ENCODE data around the gene LAMA3. TPM values are rescaled to one million over a fixed set of nuclear protein-coding genes. Genes with fewer than 3 reads are reported as not detected.

The LAMA3 gene
- total RNA-seq, 4 donors from 2014 or later: 46.5 to 75.4 (median 57.4) TPM

- H3K36me3 ChIP-seq: no peaks in the 10 kb centered on the region
- intact Hi-C loops (cut with DNase I; ENCODE audit: low total_unique reads): no loop called here
- H3K4me1 ChIP-seq: no peaks in the 10 kb centered on the region
- TF ChIP-seq CTCF (IDR thresholded peaks at IDR 0.05) (no peak), POLR2A (IDR thresholded peaks at IDR 0.05) (no peak)
- no peak overlapping the region for H3K27ac ChIP-seq
- H3K4me3 ChIP-seq: no peak overlapping the region
- H3K27me3 ChIP-seq: no peaks in the 10 kb centered on the region
- H3K9me3 ChIP-seq: no peaks in the 10 kb centered on the region
- DNase-seq: no peak
Measured at GRCh38 chr18:23936381-23936958, 247.2 kb downstream of the LAMA3 start.

- H3K4me3 ChIP-seq: no peak overlapping the region
- intact Hi-C loops (cut with DNase I; ENCODE audit: low total_unique reads): no loop called here
- H3K9me3 ChIP-seq: no peaks in the 10 kb centered on the region
- no peaks in the 10 kb centered on the region for H3K4me1 ChIP-seq
- DNase-seq: no peak
- TF ChIP-seq CTCF (IDR thresholded peaks at IDR 0.05): no peak
- TF ChIP-seq POLR2A (IDR thresholded peaks at IDR 0.05): no peak
- no peaks in the 10 kb centered on the region for H3K27me3 ChIP-seq
- H3K27ac ChIP-seq: no peak overlapping the region
- no peaks in the 10 kb centered on the region for H3K36me3 ChIP-seq
Measured at GRCh38 chr18:23938043-23938756, 248.9 kb downstream of the LAMA3 start.

GRCh38 chr18:23938901-23939341 is 249.7 kb downstream of the LAMA3 start:
- H3K27ac ChIP-seq: no peak overlapping the region
- DNase-seq: no peak
- intact Hi-C loops (cut with DNase I; ENCODE audit: low total_unique reads): no loop called here
- TF ChIP-seq CTCF (IDR thresholded peaks at IDR 0.05): no peak
- TF ChIP-seq POLR2A (IDR thresholded peaks at IDR 0.05): no peak
- no peaks in the 10 kb centered on the region for H3K36me3 ChIP-seq
- no peak overlapping the region for H3K4me3 ChIP-seq
- no peaks in the 10 kb centered on the region for H3K4me1 ChIP-seq
- H3K9me3 ChIP-seq: no peaks in the 10 kb centered on the region
- H3K27me3 ChIP-seq: no peaks in the 10 kb centered on the region

- H3K27ac ChIP-seq: no peak overlapping the region
- no peaks in the 10 kb centered on the region for H3K4me1 ChIP-seq
- intact Hi-C loops (cut with DNase I; ENCODE audit: low total_unique reads): no loop called here
- no peaks in the 10 kb centered on the region for H3K27me3 ChIP-seq
- DNase-seq: no peak
- no peaks in the 10 kb centered on the region for H3K9me3 ChIP-seq
- no peak for TF ChIP-seq POLR2A (IDR thresholded peaks at IDR 0.05)
- TF ChIP-seq CTCF (IDR thresholded peaks at IDR 0.05): no peak
- no peak overlapping the region for H3K4me3 ChIP-seq
- H3K36me3 ChIP-seq: no peaks in the 10 kb centered on the region
Measured at GRCh38 chr18:23939366-23939765, 250.1 kb downstream of the LAMA3 start.

- H3K36me3 ChIP-seq: no peaks in the 10 kb centered on the region
- no peak overlapping the region for H3K27ac ChIP-seq
- no peak for DNase-seq
- no peak overlapping the region for H3K4me3 ChIP-seq
- H3K27me3 ChIP-seq: no peaks in the 10 kb centered on the region
- H3K9me3 ChIP-seq: no peaks in the 10 kb centered on the region
- no peak for TF ChIP-seq POLR2A (IDR thresholded peaks at IDR 0.05)
- H3K4me1 ChIP-seq: no peaks in the 10 kb centered on the region
- intact Hi-C loops (cut with DNase I; ENCODE audit: low total_unique reads): no loop called here
Measured at GRCh38 chr18:23939896-23940295, 250.6 kb downstream of the LAMA3 start.
